M059J (cell line): ENCODE measurements around the gene KLHL17. TPM values are rescaled to one million over a fixed set of nuclear protein-coding genes. Genes with fewer than 3 reads are reported as not detected.

Source experiments
- DNase-seq: peaks from one replicate; pipeline ENCODE4 v3.0.0-alpha.2; 2012; ENCODE audit warnings: low read depth
- total RNA-seq: library from RNA; depleted of rRNA; stranded (reverse); fragments of >200 nt; shearing (Covaris generic); gene quantifications from 2 replicates; pipeline ENCODE4 v1.2.3, GENCODE V29; 2014

Gene KLHL17
- total RNA-seq, 1 experiment from 2014 or later = 4.3 TPM

GRCh38 chr1:950268-950667 lies 10.1 kb upstream of the KLHL17 start:
- no peak for DNase-seq

GRCh38 chr1:950881-951280 lies 9.5 kb upstream of the KLHL17 start:
- no peak for DNase-seq

DNA sequence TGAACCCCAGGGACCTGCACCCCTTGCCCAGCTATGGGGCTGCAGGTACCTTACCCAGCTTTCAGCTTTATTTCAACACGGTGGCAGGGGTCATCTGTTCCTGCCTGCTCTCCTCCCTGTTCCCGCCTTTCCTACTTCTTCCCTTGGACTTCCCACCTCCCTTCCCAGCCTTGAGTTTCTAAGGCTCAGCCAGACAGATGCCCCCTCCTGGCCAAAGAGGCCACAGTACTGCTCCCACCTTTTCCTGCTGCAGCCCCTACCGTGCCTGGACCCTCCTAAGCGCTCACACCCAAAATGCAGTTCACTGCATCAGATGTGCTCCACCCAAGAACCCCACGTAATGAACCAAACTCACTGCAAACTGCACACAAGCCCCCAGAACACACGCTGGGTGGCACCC lies 9.0 kb upstream of the KLHL17 start:
- DNase-seq = no peak

DNA sequence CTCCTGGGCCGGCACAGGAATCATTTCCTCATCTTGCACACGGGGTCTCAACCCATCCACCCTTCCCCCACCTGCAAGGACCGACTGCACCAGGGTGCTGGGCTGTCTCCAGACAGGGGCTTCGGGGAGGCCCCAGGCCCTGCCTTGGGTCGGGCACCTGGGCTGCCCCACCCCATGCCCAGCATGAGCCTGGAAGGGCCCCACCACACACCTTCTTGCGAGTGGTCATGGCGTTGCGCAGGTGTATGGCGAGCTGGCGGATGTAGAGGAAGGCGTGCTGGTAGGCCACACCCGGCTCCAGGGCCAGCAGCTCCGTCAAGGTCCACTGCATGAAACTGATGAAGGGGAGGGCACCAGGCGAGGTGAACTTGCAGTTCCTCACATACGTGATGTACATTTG lies 8.2 kb upstream of the KLHL17 start:
- no peak for DNase-seq

- no peak for DNase-seq
Measured at GRCh38 chr1:952603-953002, 7.8 kb upstream of the KLHL17 start.

DNA sequence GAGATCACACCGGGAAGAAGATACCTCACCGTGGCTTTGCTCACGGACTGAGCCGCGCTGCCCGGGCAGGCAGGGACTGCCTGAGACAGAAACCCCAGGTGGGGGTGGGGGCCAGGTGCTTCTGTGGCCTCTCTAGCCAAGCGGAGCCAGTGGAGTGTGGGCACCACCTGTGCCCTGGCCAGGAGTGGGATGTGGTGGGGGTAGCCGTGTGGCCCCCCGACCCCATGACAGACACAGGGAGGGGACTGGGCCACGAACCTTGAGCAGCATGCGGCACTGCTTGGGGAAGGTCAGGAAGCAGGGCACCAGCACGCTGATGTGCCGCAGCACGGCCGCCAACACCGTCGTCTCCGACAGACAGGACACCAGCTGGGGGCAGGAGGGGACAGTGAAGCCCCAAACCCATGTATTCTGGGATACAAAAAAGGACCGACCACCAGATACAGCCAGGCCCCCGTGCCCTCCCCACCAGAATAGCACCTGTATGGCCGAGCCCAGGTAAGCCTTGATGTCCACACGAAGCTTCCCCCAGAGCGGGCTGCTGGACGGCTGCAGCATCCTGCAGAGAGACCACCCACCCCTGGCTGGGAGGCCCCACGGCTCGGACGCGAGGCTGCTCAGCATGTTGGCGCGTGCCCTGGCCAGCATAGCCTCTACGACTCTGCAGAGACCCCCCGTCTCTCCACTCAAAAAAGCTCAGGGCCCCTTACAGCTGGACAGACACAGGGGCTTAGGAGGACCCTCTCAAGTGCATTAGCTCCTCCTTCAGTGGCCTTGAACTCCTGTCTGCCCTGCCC lies 6.7 kb upstream of the KLHL17 start:
- no peak for DNase-seq

DNA sequence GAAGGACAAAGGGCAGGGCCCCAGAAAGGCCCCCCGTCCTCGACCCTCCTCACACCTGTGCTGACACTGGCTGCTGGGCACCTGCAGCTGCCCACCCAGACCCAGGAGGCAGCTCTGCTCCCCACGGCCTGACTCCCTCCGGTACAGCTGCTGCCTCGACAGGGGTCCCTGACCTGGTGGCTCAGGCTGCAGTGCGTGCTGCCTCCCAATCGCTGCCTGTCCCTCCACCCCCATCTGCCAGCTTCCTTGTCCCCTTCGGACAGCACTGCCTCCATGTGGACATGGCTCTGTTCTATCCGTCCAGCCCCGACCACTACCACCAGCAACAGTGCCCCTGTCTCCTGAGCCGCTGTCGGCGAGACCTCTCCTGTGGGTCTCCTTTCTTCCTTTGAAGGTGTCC lies 5.5 kb upstream of the KLHL17 start:
- DNase-seq = no peak

DNA sequence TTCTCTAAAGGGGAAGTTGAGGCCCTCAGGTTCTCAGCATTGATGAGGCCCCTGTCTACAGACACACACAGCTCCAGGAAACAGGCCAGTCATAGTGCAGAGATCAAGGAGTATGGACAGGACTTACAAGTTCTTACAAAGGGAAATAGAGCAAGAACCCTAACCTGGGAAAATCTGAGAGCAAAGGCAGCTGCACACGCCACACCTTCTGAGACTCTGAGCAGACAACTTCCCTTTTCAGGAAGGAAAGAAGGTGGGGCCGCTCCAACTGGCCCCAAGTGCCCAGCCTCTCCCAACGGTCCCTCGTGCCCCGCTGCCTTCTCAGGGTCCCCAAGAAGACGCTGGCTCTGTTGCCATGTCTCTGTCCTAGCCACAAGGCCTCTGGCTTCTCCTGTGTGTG lies 4.9 kb upstream of the KLHL17 start:
- no peak for DNase-seq

GRCh38 chr1:956636-957035 lies 3.7 kb upstream of the KLHL17 start:
- no peak for DNase-seq

DNA sequence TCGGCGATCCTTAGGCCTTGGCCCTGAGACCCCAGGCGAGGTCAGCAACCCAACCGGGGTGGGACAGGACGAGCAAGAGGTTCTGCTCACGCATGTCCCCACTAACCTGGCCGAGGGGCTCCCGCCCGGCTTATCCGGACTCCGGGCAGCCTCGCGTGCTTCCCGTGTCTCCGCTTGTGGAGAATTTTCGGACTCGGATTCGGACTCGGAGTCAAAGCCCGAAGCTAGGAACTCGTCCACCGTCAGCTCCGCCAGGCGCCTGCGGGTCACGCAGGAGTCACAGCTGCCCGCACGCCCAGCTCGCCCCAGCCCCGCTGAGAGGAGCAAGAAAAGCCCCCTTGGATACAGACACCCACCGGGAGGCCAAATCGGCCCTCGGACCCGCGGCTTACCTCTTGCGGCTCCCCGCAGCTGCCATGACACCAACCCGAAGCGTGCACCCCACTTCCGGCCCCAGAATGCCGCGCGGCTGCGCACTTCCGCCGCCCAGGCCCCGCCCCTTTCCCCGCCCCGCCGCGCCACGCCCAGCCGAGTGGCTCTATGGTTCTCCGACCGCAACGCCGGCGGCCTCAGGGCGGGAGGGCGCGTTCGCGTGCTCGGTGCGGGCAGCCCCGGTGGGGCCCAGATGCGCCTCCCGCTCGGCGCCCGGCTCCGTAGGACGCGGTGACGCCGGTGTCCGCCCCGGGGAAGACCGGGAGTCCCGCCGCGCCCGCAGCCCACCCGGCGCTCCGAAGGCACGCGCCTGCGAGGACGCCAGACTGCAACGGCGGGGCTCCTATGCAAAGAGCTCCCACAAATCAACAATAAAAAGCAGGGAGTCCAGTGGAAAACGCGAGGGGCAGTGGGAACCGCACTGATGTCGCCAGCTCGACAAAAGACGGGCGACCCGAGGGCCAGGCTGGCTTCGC lies 1.3 kb upstream of the KLHL17 start, which contains the start of gene NOC2L:
Gene NOC2L (minus strand): TSS at position 434 of the 908 bp plus-strand sequence. CDS start 16 bp downstream, at position 418.
- peak; percentile 81 for DNase-seq

- DNase-seq = no peak
Measured at GRCh38 chr1:959731-960362, 537 bp upstream of the KLHL17 start.

DNA sequence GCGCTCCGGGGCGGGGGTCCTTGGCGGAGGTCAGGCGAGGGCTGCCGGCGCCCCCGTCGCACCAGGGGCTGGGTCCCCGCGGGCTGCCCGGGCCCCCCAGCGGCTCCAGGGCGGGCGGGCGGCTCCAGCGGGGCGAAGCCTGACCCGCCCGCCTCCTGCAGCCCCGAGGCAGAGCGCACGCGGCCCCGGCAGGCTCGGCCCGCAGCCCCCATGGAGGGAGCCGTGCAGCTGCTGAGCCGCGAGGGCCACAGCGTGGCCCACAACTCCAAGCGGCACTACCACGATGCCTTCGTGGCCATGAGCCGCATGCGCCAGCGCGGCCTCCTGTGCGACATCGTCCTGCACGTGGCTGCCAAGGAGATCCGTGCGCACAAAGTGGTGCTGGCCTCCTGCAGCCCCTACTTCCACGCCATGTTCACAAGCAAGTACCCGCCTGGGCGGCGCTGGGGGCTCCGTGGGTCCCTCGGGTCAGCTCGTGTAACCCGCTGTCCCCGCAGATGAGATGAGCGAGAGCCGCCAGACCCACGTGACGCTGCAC lies 817 bp downstream of the KLHL17 start:
- DNase-seq = no peak

DNA sequence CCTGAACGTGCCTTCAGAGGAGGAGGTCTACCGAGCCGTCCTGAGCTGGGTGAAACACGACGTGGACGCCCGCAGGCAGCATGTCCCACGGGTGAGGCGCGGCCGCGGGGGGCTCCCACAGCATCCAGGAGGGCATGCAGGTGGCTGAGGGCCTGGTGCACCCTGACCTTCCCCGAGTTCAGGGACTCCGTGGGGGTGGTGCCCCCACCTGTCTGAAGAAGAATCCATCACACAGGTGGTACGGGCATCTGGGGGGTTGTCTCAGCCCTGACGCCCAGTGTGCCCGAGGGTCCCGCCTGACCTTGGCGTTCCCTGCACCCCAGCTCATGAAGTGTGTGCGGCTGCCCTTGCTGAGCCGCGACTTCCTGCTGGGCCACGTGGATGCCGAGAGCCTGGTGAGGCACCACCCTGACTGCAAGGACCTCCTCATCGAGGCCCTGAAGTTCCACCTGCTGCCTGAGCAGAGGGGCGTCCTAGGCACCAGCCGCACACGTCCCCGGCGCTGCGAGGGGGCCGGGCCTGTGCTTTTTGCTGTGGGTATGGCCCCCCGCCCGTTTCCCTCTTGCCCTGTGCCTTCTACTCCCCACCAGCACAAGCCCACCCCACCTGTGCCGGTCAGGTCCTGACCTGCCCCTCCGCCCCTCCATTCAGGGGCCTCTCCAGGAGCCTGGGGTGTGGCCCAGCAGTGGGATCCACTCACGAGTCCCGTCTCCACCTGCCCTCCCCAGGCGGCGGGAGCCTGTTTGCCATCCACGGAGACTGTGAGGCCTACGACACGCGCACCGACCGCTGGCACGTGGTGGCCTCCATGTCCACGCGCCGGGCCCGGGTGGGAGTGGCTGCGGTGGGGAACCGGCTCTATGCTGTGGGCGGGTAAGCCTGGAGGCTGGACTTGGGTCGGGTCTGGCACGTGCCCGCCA lies 2.3 kb downstream of the KLHL17 start:
- no peak for DNase-seq

- no peak for DNase-seq
Measured at GRCh38 chr1:963301-963651, 2.9 kb downstream of the KLHL17 start.

- DNase-seq = no peak
Measured at GRCh38 chr1:963746-964525, 3.6 kb downstream of the KLHL17 start.

GRCh38 chr1:964691-965525 lies 4.5 kb downstream of the KLHL17 start:
- DNase-seq = no peak

GRCh38 chr1:965526-966134 lies 5.2 kb downstream of the KLHL17 start:
- no peak for DNase-seq

DNA sequence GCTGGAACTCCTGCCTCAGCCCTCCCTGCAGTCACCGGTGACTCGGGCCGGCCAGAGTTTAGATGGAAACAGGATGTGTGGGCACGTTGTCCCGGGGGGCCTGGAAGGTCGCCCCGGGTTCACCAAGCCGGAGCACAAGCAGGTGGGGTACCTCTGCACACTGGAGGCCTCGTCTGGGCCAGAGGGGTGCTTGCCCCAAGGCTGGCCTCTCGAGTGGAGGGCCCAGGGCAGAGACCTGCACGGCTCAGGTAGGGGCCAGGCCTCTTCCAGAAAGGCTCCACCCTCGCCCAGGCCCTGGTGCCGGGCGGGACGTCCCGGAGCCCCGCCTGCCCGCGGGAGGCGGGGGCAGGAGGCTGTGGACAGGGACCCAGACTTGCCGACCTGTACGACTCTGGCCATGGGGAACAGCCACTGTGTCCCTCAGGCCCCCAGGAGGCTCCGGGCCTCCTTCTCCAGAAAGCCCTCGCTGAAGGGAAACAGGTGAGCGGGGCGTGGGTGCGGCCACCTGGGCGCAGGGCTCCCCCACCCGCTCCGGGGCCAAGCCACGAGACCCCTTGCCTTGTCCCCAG lies 5.8 kb downstream of the KLHL17 start, which contains the start of gene PLEKHN1:
Gene PLEKHN1 (plus strand): TSS at position 348 of the 569 bp plus-strand sequence. CDS start 50 bp downstream, at position 398.
- DNase-seq = peak; percentile 89
